IPS-20b (cell line): ENCODE data around the gene PARD3B.

Experiments
- H3K27ac ChIP-seq: one replicate; pipeline ENCODE4 v1.5.1; 2013; ENCODE audit warnings: low read length
- H3K27me3 ChIP-seq: 2 replicates; pipeline ENCODE4 v1.6.1; 2013; ENCODE audit warnings: mild to moderate bottlenecking, low read length, inconsistent platforms; ENCODE audit not compliant: insufficient read depth
- H3K36me3 ChIP-seq: 2 replicates; pipeline ENCODE4 v1.6.1; 2013; ENCODE audit warnings: low read depth, mild to moderate bottlenecking, inconsistent platforms, low read length, moderate library complexity; ENCODE audit not compliant: insufficient read depth
- H3K4me1 ChIP-seq: 2 replicates; pipeline ENCODE4 v1.6.1; 2013; ENCODE audit warnings: mild to moderate bottlenecking, control low read depth, inconsistent platforms, low read length, moderate library complexity; ENCODE audit not compliant: insufficient read depth
- H3K4me3 ChIP-seq: 2 replicates; pipeline ENCODE4 v1.5.1; 2013; ENCODE audit warnings: mild to moderate bottlenecking, low read length, inconsistent platforms
- H3K9ac ChIP-seq: 2 replicates; pipeline ENCODE4 v1.6.1; 2013; ENCODE audit warnings: low read depth, mild to moderate bottlenecking, inconsistent platforms, low read length, moderate library complexity
- H3K9me3 ChIP-seq: 2 replicates; pipeline ENCODE4 v1.6.1; 2013; ENCODE audit warnings: mild to moderate bottlenecking, low read depth, low read length, inconsistent platforms; ENCODE audit not compliant: insufficient read depth

Gene PARD3B

DNA sequence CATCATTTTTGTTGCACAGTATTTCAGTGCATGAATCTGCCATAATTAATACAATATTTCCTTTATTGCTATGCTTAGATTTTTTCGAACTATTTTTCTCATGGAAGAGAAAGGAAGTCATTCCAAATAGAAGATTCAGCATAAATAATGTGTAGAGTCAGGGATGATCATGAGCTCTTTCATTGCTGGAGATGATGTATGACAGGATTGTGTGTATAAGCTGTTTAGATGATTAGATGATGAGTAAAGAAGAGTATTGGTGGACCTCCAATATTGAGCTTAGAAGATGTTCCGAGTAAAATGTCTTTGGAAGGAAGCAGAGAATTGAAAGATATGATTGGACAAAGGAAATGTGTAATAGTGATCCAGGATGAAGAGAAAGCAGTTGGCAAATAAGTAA is 364.5 kb downstream of the PARD3B start:
- no peaks in the 10 kb centered on the region for H3K4me1 ChIP-seq
- H3K36me3 ChIP-seq = no peaks in the 10 kb centered on the region
- H3K4me3 ChIP-seq = no peak overlapping the region
- H3K27me3 ChIP-seq = no peaks in the 10 kb centered on the region
- H3K9ac ChIP-seq = no peak overlapping the region
- H3K9me3 ChIP-seq = no peaks in the 10 kb centered on the region
- no peak overlapping the region for H3K27ac ChIP-seq

DNA sequence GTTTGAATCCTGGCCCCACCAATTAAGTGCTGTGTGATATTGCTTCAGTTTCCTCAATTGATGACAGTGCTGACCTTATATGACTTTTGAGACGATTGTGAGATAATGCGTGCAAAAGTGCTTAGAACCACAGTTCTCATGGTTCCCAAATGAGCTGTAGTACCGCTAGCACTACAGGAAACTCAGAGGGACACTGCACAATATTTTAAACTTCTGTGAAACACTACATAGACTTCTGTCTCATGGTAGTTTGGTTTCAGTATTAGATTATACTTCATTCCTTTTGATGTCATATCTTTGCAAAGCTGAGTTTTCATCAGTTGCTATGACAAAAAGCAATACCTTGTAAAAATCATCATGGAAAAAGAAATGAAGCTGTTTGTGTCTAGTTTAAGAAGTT is 368.0 kb downstream of the PARD3B start:
- H3K9me3 ChIP-seq = no peaks in the 10 kb centered on the region
- H3K27ac ChIP-seq = no peak overlapping the region

GRCh38 chr2:204913854-204914464 is 368.7 kb downstream of the PARD3B start:
- Histone ChIP-seq H3K4me3 (no peak overlapping the region), H3K9ac (no peak overlapping the region), H3K36me3 (no peaks in the 10 kb centered on the region), H3K4me1 (no peaks in the 10 kb centered on the region), H3K27me3 (no peaks in the 10 kb centered on the region), H3K9me3 (no peaks in the 10 kb centered on the region), H3K27ac (no peak overlapping the region)

More for the DNA sequence above, 368.0 kb downstream of the PARD3B start:
- H3K4me3 ChIP-seq = no peak overlapping the region
- H3K9ac ChIP-seq = no peak overlapping the region
- no peaks in the 10 kb centered on the region for H3K27me3 ChIP-seq
- no peaks in the 10 kb centered on the region for H3K4me1 ChIP-seq
- no peaks in the 10 kb centered on the region for H3K36me3 ChIP-seq

- no peaks in the 10 kb centered on the region for H3K36me3 ChIP-seq
- no peak overlapping the region for H3K9ac ChIP-seq
- H3K4me3 ChIP-seq = no peak overlapping the region
- no peaks in the 10 kb centered on the region for H3K9me3 ChIP-seq
- H3K27me3 ChIP-seq = no peaks in the 10 kb centered on the region
- no peaks in the 10 kb centered on the region for H3K4me1 ChIP-seq
- H3K27ac ChIP-seq = no peak overlapping the region
These were observed 369.4 kb downstream of the PARD3B start for GRCh38 chr2:204914708-204915107.

- Histone ChIP-seq H3K4me3 (no peak overlapping the region), H3K9ac (no peak overlapping the region), H3K9me3 (no peaks in the 10 kb centered on the region), H3K27ac (no peak overlapping the region), H3K4me1 (no peaks in the 10 kb centered on the region), H3K27me3 (no peaks in the 10 kb centered on the region), H3K36me3 (no peaks in the 10 kb centered on the region)
These were observed 371.9 kb downstream of the PARD3B start for GRCh38 chr2:204917089-204917701.

- no peaks in the 10 kb centered on the region for H3K27me3 ChIP-seq
- no peaks in the 10 kb centered on the region for H3K9me3 ChIP-seq
- no peak overlapping the region for H3K9ac ChIP-seq
- H3K36me3 ChIP-seq = no peaks in the 10 kb centered on the region
- H3K4me3 ChIP-seq = no peak overlapping the region
- H3K27ac ChIP-seq = no peak overlapping the region
- H3K4me1 ChIP-seq = no peaks in the 10 kb centered on the region
These were observed 375.5 kb downstream of the PARD3B start for GRCh38 chr2:204920776-204921175.

DNA sequence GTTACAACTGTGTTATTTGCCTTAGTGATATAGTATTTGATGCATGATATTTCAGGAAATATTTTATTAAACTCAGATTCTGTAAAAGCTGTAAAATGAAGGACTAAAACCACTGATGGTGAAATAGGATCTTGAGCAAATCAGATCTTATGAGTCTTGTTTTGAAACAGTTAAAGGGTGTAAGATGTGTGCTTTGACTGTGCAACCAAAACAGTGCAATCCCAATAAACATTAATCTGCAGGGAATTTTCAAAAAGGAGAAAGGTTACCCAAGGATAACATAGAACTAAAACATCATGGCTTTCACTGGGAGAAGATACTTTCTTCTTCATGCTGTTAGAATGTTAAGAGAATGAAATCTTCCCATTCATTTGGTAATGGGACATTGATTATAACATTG is 378.7 kb downstream of the PARD3B start:
- Histone ChIP-seq H3K27me3 (no peaks in the 10 kb centered on the region), H3K4me3 (no peak overlapping the region), H3K4me1 (no peaks in the 10 kb centered on the region), H3K27ac (no peak overlapping the region), H3K9me3 (no peaks in the 10 kb centered on the region), H3K36me3 (no peaks in the 10 kb centered on the region), H3K9ac (no peak overlapping the region)

DNA sequence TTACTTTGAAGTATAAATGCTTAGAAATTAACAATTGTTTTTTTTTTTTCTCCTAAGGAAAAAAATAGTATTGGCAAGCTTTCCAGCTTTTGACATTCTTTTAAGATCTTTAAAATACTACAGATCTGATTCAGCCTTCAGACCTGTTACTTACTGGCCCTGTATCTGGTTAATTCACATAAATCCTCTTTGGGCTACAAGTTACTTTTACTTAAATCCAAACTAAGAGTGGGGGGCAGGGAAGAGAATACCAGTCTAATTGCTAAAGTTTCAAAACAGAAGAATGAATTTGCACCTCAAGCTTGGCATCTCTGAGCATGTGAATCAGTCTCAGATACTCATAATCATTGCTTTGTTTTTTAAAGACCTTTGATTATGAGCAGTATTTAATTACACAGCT is 386.3 kb downstream of the PARD3B start:
- H3K4me3 ChIP-seq = no peak overlapping the region
- 0 out of 2 replicates have a peak, but pooled peaks cover 2% of the 10 kb centered on the region for H3K4me1 ChIP-seq
- no peak overlapping the region for H3K9ac ChIP-seq
- no peaks in the 10 kb centered on the region for H3K9me3 ChIP-seq
- H3K36me3 ChIP-seq = no peaks in the 10 kb centered on the region
- H3K27ac ChIP-seq = no peak overlapping the region
- no peaks in the 10 kb centered on the region for H3K27me3 ChIP-seq

DNA sequence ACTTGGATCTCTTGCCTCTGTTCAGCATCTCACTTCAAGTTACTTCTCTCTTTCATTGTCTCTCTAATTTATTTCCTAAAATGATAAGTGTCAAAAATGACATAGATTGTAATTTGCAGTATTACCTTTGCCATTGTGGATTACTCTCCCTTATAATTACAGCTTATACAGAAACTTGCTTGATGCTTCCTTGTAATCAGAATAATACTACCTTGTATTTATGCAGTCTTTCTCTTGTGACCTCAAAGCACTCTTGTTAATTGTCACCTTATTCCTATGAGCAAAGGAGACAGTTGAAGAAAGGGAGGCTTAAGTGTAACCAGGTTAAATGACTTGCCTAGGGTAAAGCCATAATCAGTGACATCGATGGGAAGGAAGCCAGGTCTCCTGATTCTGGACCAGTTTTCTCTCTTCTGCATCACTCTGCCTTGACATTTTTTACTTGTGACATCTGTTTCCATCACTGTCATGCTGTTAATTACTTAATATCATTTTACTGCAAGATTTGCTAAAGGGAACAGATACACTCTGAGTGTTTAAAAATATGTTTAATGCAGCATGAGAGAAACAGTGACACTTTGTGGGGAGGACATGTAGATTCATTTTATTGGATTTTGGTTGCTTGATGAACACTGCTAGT is 388.6 kb downstream of the PARD3B start:
- no peaks in the 10 kb centered on the region for H3K27me3 ChIP-seq
- H3K4me3 ChIP-seq = no peak overlapping the region
- H3K4me1 ChIP-seq = 0 out of 2 replicates have a peak, but pooled peaks cover 2% of the 10 kb centered on the region
- H3K9ac ChIP-seq = no peak overlapping the region
- H3K9me3 ChIP-seq = no peaks in the 10 kb centered on the region
- H3K27ac ChIP-seq = no peak overlapping the region
- H3K36me3 ChIP-seq = no peaks in the 10 kb centered on the region

- H3K4me1 ChIP-seq = no peaks in the 10 kb centered on the region
- no peaks in the 10 kb centered on the region for H3K27me3 ChIP-seq
- no peaks in the 10 kb centered on the region for H3K36me3 ChIP-seq
- H3K4me3 ChIP-seq = no peak overlapping the region
- no peak overlapping the region for H3K27ac ChIP-seq
- peaks cover 10% of the 10 kb centered on the region for H3K9me3 ChIP-seq
- no peak overlapping the region for H3K9ac ChIP-seq
These were observed 399.7 kb downstream of the PARD3B start for GRCh38 chr2:204944927-204945326.

DNA sequence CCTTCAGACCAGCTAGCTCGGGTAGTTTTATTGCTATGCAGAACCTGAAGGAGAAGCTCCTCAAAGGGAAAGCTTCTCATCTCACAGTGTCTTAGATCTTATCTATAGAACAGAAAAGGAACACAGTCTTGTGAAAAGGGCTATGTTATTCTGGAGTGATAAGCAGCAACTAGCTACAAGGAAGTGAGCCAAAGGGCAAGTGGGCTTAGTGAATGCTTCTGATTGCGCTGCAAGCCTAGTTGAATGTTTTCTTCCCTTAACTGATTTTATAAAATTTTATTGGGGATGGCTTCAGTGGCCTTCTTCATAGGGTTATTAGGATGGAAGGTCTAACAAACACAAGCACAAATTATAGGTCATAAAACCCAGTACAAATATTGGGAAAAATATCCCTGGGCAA is 400.1 kb downstream of the PARD3B start:
- H3K27me3 ChIP-seq = no peaks in the 10 kb centered on the region
- no peak overlapping the region for H3K9ac ChIP-seq
- no peaks in the 10 kb centered on the region for H3K4me1 ChIP-seq
- H3K4me3 ChIP-seq = no peak overlapping the region
- H3K27ac ChIP-seq = no peak overlapping the region
- peaks cover 10% of the 10 kb centered on the region for H3K9me3 ChIP-seq
- no peaks in the 10 kb centered on the region for H3K36me3 ChIP-seq

- Histone ChIP-seq H3K27me3 (no peaks in the 10 kb centered on the region), H3K9me3 (peaks cover 10% of the 10 kb centered on the region), H3K27ac (no peak overlapping the region), H3K9ac (no peak overlapping the region), H3K36me3 (no peaks in the 10 kb centered on the region), H3K4me3 (no peak overlapping the region), H3K4me1 (no peaks in the 10 kb centered on the region)
These were observed 401.6 kb downstream of the PARD3B start for GRCh38 chr2:204946892-204947291.
